Activated naive CD8-positive, alpha-beta T cell treated with anti-CD3 and anti-CD28 coated beads, Interleukin-2, amount 50 U/mL, for 24 hours (primary cell): ENCODE measurements around the gene INO80C.
A peak's percentile ranks its signal among the peaks of the same experiment; 100 is the strongest.

Source experiments
- ATAC-seq: fragments of 150-1000 bp; cut with Tn5 transposase; one replicate; pipeline ENCODE4 v1.10.0; 2021
- DNase-seq: peaks from one replicate; pipeline ENCODE4 v3.0.0; 2021
- H3K27ac Mint-ChIP-seq: one replicate; pipeline ENCODE4 v1.8.0; 2021; ENCODE audit warnings: mild to moderate bottlenecking, mixed read lengths
- H3K27me3 Mint-ChIP-seq: one replicate; pipeline ENCODE4 v1.8.0; 2021; ENCODE audit warnings: mixed read lengths
- H3K36me3 Mint-ChIP-seq: one replicate; pipeline ENCODE4 v1.8.0; 2021; ENCODE audit warnings: low read depth, mixed read lengths
- H3K4me1 Mint-ChIP-seq: one replicate; pipeline ENCODE4 v1.8.0; 2021; ENCODE audit warnings: mixed read lengths
- H3K4me3 Mint-ChIP-seq: one replicate; pipeline ENCODE4 v1.8.0; 2021; ENCODE audit warnings: mild to moderate bottlenecking, moderate library complexity, mixed read lengths
- H3K9me3 Mint-ChIP-seq: one replicate; pipeline ENCODE4 v1.8.0; 2021; ENCODE audit warnings: mixed read lengths

INO80C gene, protein sequence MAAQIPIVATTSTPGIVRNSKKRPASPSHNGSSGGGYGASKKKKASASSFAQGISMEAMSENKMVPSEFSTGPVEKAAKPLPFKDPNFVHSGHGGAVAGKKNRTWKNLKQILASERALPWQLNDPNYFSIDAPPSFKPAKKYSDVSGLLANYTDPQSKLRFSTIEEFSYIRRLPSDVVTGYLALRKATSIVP

GRCh38 chr18:35497370-35498197 lies at the start of gene INO80C:
Gene INO80C (minus strand): TSS chr18:35497960. CDS start chr18:35497874, 86 bp downstream.
- peak within 1 kb of the TSS; percentile 88 for H3K4me3 Mint-ChIP-seq
- H3K27me3 Mint-ChIP-seq, result peaks cover 2% of the 10 kb centered on the region
- DNase-seq (peak; percentile 94), ATAC-seq (peak; percentile 93)
- peak within 1 kb of the TSS; percentile 94 for H3K27ac Mint-ChIP-seq
- no peaks in the 10 kb centered on the region for H3K9me3 Mint-ChIP-seq
- peaks cover 42% of the 10 kb centered on the region for H3K4me1 Mint-ChIP-seq
- peaks cover 4% of the 10 kb centered on the region for H3K36me3 Mint-ChIP-seq

- DNase-seq, result no peak
- Mint-ChIP-seq H3K4me1 (peaks cover 6% of the 10 kb centered on the region), H3K36me3 (no peaks in the 10 kb centered on the region), H3K9me3 (no peaks in the 10 kb centered on the region), H3K4me3 (no peak overlapping the region), H3K27me3 (peaks cover 8% of the 10 kb centered on the region), H3K27ac (no peak overlapping the region)
- ATAC-seq, result no peak
These were observed 49.3 kb upstream of the INO80C start for GRCh38 chr18:35547008-35547605.

- peaks cover 4% of the 10 kb centered on the region for H3K9me3 Mint-ChIP-seq
- peaks cover 4% of the 10 kb centered on the region for H3K4me1 Mint-ChIP-seq
- no peak for DNase-seq
- no peak for ATAC-seq
- no peak overlapping the region for H3K27ac Mint-ChIP-seq
- H3K4me3 Mint-ChIP-seq, result no peak overlapping the region
- peaks cover 8% of the 10 kb centered on the region for H3K27me3 Mint-ChIP-seq
- H3K36me3 Mint-ChIP-seq, result no peaks in the 10 kb centered on the region
These were observed 44.6 kb upstream of the INO80C start for GRCh38 chr18:35542356-35542755.

GRCh38 chr18:35535297-35535696 lies 37.5 kb upstream of the INO80C start:
- H3K9me3 Mint-ChIP-seq, result peaks cover 27% of the 10 kb centered on the region
- ATAC-seq (no peak), DNase-seq (no peak)
- no peaks in the 10 kb centered on the region for H3K36me3 Mint-ChIP-seq
- H3K4me3 Mint-ChIP-seq, result no peak overlapping the region
- H3K27me3 Mint-ChIP-seq, result peaks cover 17% of the 10 kb centered on the region
- H3K4me1 Mint-ChIP-seq, result no peaks in the 10 kb centered on the region
- H3K27ac Mint-ChIP-seq, result no peak overlapping the region

GRCh38 chr18:35533916-35534405 lies 36.2 kb upstream of the INO80C start:
- no peak for ATAC-seq
- Mint-ChIP-seq H3K9me3 (peaks cover 34% of the 10 kb centered on the region), H3K4me1 (no peaks in the 10 kb centered on the region), H3K27ac (no peak overlapping the region), H3K27me3 (peaks cover 23% of the 10 kb centered on the region), H3K36me3 (no peaks in the 10 kb centered on the region), H3K4me3 (no peak overlapping the region)
- no peak for DNase-seq

DNA sequence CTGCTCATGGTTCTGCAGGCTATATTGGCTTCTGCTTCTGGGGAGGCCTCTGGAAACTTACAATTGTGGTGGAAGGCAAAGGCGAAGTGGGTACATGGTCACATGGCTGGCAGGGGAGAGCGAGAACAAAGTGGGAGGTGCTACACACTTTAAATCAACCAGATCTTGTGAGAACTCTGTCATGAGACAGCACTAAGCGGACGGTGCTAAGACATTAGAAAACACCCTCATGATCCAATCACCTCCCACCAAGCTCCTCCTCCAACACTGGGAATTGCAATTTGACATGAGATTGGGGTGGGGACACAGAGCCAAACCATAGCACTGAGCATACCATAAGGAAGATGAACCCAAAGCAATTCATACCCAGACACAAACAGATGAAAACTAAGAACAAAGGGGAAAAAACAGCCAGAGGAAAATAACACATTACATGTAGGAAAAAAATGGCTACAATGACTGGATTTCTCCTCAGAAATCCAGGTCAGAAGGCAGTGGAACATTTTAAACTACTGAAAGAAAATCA lies 31.1 kb upstream of the INO80C start:
- Mint-ChIP-seq H3K27ac (no peak overlapping the region), H3K4me1 (peaks cover 5% of the 10 kb centered on the region), H3K27me3 (peaks cover 37% of the 10 kb centered on the region), H3K36me3 (no peaks in the 10 kb centered on the region), H3K4me3 (no peak overlapping the region), H3K9me3 (peaks cover 20% of the 10 kb centered on the region)
- DNase-seq (no peak), ATAC-seq (no peak)

DNA sequence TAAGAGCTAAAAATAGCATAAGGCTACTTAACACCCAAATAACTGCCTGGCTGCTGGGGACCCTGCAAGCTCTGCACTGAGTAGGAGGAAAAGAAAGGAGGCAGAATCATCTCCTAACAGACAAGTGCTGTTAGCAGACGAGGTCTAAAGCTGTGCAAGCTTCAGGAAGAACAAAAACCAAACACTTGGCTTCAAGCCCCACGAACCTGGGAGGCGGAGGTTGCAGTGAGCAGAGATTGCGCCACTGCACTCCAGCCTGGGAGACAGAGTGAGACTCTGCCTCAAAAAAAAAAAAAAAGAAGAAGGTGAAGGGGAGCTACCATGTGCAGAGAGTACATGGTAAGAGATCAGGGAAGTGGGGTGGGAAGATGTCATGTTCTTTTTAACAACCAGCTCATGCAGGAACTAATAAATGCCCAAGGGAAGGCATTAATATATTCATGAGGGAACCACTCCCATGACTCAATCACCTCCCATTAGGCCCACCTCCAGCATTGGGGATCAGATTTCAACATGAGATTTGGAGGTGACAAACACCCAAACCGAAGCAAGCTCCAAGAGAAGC lies 28.8 kb upstream of the INO80C start:
- Mint-ChIP-seq H3K4me1 (peaks cover 5% of the 10 kb centered on the region), H3K4me3 (no peak overlapping the region), H3K9me3 (peaks cover 15% of the 10 kb centered on the region), H3K27ac (no peak overlapping the region), H3K27me3 (peaks cover 37% of the 10 kb centered on the region), H3K36me3 (no peaks in the 10 kb centered on the region)
- ATAC-seq, result no peak
- no peak for DNase-seq

- no peak for ATAC-seq
- Mint-ChIP-seq H3K27ac (no peak overlapping the region), H3K27me3 (peaks cover 36% of the 10 kb centered on the region), H3K36me3 (no peaks in the 10 kb centered on the region), H3K4me3 (no peak overlapping the region), H3K4me1 (peaks cover 5% of the 10 kb centered on the region), H3K9me3 (peaks cover 11% of the 10 kb centered on the region)
- no peak for DNase-seq
These were observed 28.2 kb upstream of the INO80C start for GRCh38 chr18:35525795-35526494.

GRCh38 chr18:35524226-35524625 lies 26.5 kb upstream of the INO80C start:
- Mint-ChIP-seq H3K27me3 (peaks cover 25% of the 10 kb centered on the region), H3K4me3 (no peak overlapping the region), H3K36me3 (no peaks in the 10 kb centered on the region), H3K27ac (no peak overlapping the region), H3K9me3 (no peaks in the 10 kb centered on the region), H3K4me1 (peaks cover 5% of the 10 kb centered on the region)
- DNase-seq (no peak), ATAC-seq (no peak)

- Mint-ChIP-seq H3K4me3 (no peak overlapping the region), H3K4me1 (peaks cover 5% of the 10 kb centered on the region), H3K27me3 (peaks cover 13% of the 10 kb centered on the region), H3K27ac (no peak overlapping the region), H3K9me3 (no peaks in the 10 kb centered on the region), H3K36me3 (no peaks in the 10 kb centered on the region)
- no peak for DNase-seq
- no peak for ATAC-seq
These were observed 24.6 kb upstream of the INO80C start for GRCh38 chr18:35522130-35522959.

DNA sequence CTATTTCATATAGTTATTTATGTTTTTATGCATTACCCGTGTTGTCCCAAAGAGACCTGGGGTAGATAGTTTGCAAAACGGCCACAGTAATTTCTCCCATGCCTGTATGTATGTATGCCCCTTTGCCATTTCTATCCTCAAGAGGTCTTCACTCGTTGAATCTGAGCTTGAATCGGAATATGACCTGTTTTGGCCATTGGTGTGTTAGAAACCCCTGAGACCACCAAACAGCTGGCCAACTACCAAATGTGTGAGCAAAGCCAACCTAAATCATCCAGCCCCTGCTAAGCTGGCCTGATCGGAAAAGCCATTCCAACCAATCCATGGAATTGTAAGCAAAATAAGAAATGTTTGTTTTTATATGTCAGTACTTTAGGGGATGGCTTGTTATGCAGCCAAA lies 23.4 kb upstream of the INO80C start:
- H3K9me3 Mint-ChIP-seq, result no peaks in the 10 kb centered on the region
- ATAC-seq, result no peak
- H3K27me3 Mint-ChIP-seq, result peaks cover 7% of the 10 kb centered on the region

DNA sequence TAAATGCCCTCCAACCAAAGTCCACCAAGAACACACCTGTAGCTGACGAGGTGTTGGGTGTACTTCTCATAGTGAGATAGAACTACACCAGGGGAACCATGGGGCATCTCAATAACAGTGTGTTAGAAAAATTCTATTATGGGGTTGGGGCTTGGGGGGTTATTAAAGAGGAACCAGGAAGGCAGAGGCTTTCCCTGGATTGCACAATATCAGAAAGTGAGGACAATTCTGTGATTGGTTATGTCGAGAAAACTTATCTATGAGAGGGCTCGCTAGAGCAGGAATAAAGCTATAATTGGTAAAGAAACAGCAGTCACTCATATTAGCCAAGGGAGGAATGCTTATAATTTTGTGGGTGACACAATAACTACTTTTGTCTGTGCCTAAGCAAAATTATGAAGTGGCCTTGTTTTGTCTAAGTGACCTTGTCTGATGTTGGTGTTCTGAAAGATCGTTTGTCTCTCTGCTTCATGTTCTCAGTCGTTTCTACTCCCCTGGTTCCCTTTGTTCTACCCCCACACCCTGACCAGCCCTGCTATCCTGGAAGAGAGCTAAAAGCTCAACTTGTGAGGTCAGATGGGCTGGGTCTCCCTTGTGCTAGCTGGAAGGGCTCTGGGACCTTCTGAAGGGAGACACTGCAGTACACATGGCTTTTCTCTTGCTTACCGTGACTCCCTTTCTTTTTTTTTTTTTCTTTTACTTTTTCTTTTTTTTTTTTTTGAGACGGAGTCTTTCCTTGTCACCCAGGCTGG lies 21.6 kb upstream of the INO80C start:
- H3K36me3 Mint-ChIP-seq, result no peaks in the 10 kb centered on the region
- H3K9me3 Mint-ChIP-seq, result no peaks in the 10 kb centered on the region
- ATAC-seq (no peak), DNase-seq (no peak)
- H3K27me3 Mint-ChIP-seq, result peaks cover 2% of the 10 kb centered on the region
- no peak overlapping the region for H3K27ac Mint-ChIP-seq
- no peak overlapping the region for H3K4me3 Mint-ChIP-seq
- no peaks in the 10 kb centered on the region for H3K4me1 Mint-ChIP-seq

More for the DNA sequence above, 23.4 kb upstream of the INO80C start:
- Mint-ChIP-seq H3K4me3 (no peak overlapping the region), H3K36me3 (no peaks in the 10 kb centered on the region), H3K4me1 (peaks cover 5% of the 10 kb centered on the region), H3K27ac (no peak overlapping the region)
- DNase-seq, result no peak

GRCh38 chr18:35517715-35518114 lies 20.0 kb upstream of the INO80C start:
- Mint-ChIP-seq H3K27ac (no peak overlapping the region), H3K9me3 (no peaks in the 10 kb centered on the region), H3K36me3 (no peaks in the 10 kb centered on the region), H3K4me3 (no peak overlapping the region), H3K27me3 (no peaks in the 10 kb centered on the region), H3K4me1 (no peaks in the 10 kb centered on the region)
- DNase-seq (no peak), ATAC-seq (no peak)
